NCI-H510A treated with DMSO at 0.1 percent for 48 hours (cell line): ENCODE results near the gene CIC.

ENCODE experiments used
- DNase-seq: peaks from one replicate; lab custom pipeline; 2025; lab: John Stamatoyannopoulos, UW

The CIC gene

GRCh38 chr19:42268704-42269477 lies at the start of gene CIC:
Gene CIC, plus strand, starts transcription at chr19:42269252. Its CDS starts 2,532 bp downstream, at chr19:42271784.
- DNase-seq: peak; percentile 99

- DNase-seq: peak; percentile 95
These were observed 49.0 kb upstream of the CIC start, which contains the start of gene ZNF526 for GRCh38 chr19:42219812-42220750. Gene ZNF526, plus strand, starts transcription at chr19:42220312. Its CDS starts 4,092 bp downstream, at chr19:42224404.

GRCh38 chr19:42220751-42221097 lies 48.3 kb upstream of the CIC start:
- no peak for DNase-seq

GRCh38 chr19:42224940-42225717 lies 43.9 kb upstream of the CIC start:
- DNase-seq: no peak

GRCh38 chr19:42225718-42226292 lies 43.2 kb upstream of the CIC start:
- DNase-seq: no peak

GRCh38 chr19:42226886-42227285 lies 42.2 kb upstream of the CIC start:
- no peak for DNase-seq

- no peak for DNase-seq
These were observed 40.4 kb upstream of the CIC start for GRCh38 chr19:42228641-42229040.

- no peak for DNase-seq
These were observed 39.7 kb upstream of the CIC start for GRCh38 chr19:42229301-42229854.

GRCh38 chr19:42229855-42230351 lies 39.1 kb upstream of the CIC start:
- DNase-seq: no peak

GRCh38 chr19:42230571-42230970 lies 38.5 kb upstream of the CIC start:
- DNase-seq: no peak

GRCh38 chr19:42232435-42232834 lies 36.6 kb upstream of the CIC start:
- DNase-seq: no peak

GRCh38 chr19:42233106-42233505 lies 35.9 kb upstream of the CIC start:
- no peak for DNase-seq

- DNase-seq: no peak
These were observed 35.3 kb upstream of the CIC start for GRCh38 chr19:42233678-42234292.

GRCh38 chr19:42234364-42234763 lies 34.7 kb upstream of the CIC start:
- DNase-seq: no peak

- no peak for DNase-seq
These were observed 33.9 kb upstream of the CIC start for GRCh38 chr19:42235181-42235580.

GRCh38 chr19:42239544-42240220 lies 29.4 kb upstream of the CIC start:
- DNase-seq: no peak

GRCh38 chr19:42241279-42241678 lies 27.8 kb upstream of the CIC start:
- DNase-seq: no peak

GRCh38 chr19:42242069-42242511 lies 27.0 kb upstream of the CIC start:
- no peak for DNase-seq

- peak; percentile 100 for DNase-seq
These were observed 26.3 kb upstream of the CIC start, which contains the start of gene GSK3A for GRCh38 chr19:42242512-42243409. Gene GSK3A, minus strand, starts transcription at chr19:42242602. Its CDS starts 137 bp downstream, at chr19:42242465.
